Measurements from ENCODE around the gene ASCL2.

DNA sequence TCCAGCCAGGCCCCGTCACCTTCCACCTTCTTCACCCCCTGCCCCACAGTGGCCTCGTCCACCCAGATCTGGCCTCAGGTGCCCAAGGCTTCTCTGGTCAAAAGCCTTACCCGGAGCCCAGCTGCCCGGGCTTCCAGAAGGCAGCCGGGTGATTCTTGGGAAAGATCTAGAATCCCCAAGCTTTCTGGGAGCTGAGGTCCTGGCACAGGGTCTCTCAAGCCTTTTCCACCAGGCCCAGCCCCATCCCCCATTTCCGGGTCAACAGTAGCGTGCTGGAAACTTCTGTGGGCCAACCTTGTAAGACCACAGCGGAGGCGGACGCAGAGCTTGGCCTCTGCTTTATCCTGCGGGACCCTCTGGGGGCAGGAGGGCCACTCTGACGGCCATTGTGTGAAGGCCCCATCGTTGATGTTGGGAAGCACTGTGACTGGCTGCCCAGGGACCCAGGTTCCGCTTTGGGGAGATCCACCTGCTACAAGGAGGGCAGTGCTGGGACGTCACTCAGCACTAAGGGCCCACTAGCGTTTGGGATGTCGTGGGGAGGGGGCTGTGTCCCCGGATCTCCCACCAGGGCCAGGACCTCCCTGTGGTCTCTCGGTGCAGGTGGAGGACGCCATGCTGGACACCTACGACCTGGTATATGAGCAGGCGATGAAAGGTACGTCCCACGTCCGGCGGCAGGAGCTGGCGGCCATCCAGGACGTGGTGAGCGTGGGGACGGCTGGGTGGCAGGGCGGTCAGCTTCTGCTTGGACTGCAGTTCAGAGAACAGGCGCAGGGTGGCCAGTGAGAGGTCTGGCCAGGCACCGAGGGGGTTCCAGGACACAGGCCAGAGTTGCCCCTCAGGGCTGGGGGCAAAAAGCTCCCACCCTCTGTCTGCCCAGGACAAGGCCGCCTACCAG, 42.9 kb upstream of the ASCL2 start:
- no peak for TF ChIP-seq GATA3 (IDR thresholded peaks at IDR 0.05; ENCODE audit: low read depth, low read length)
- TF ChIP-seq GATA2 (IDR thresholded peaks at IDR 0.05; ENCODE audit: low read depth, low read length) = no peak

Measured in SH-SY5Y (cell line).